Muscle layer of colon (tissue), 2 donors: ENCODE results near the gene RBMY1D.
"Not testable (repeated sequence)": the region's sequence is repeated elsewhere in the genome, so short reads cannot be mapped to it uniquely, and the experiment has no call there.

Experiments used
- H3K27ac ChIP-seq: one replicate; pipeline ENCODE4 v1.7.0; 2013; ENCODE audit warnings: low read depth, mild to moderate bottlenecking, low read length, moderate library complexity
- H3K27me3 ChIP-seq, 2 donors: one replicate each; pipeline ENCODE4 v1.7.0; 2013; ENCODE audit warnings: low read length in 2 of 2, mild to moderate bottlenecking in 2 of 2; ENCODE audit not compliant: insufficient read depth in 2 of 2, control insufficient read depth in 1 of 2
- H3K36me3 ChIP-seq: one replicate; pipeline ENCODE4 v1.7.0; 2013; ENCODE audit warnings: mild to moderate bottlenecking, low read length; ENCODE audit not compliant: insufficient read depth
- H3K4me1 ChIP-seq: one replicate; pipeline ENCODE4 v1.7.0; 2013; ENCODE audit warnings: mild to moderate bottlenecking, low read length; ENCODE audit not compliant: insufficient read depth
- H3K4me3 ChIP-seq, 2 donors: one replicate each; pipeline ENCODE4 v1.7.0; 2013; ENCODE audit warnings: low read length in 2 of 2, low read depth in 1 of 2, mild to moderate bottlenecking in 1 of 2, moderate library complexity in 1 of 2
- H3K9ac ChIP-seq: one replicate; pipeline ENCODE4 v1.7.0; 2013; ENCODE audit warnings: low read length
- H3K9me3 ChIP-seq: one replicate; pipeline ENCODE4 v1.7.0; 2013; ENCODE audit warnings: mild to moderate bottlenecking, low read length
- donor health status: abdominal sarcoma.
- donor health status: Adenocarcinoma of cecum.

The RBMY1D gene

GRCh38 chrY:21894426-21894825, at the start of gene RBMY1D:
Gene RBMY1D, minus strand, starts transcription at chrY:21894526. Its CDS starts 2,013 bp downstream, at chrY:21892513.
- H3K36me3 ChIP-seq, H3K27ac ChIP-seq, H3K9ac ChIP-seq, H3K27me3 ChIP-seq, H3K4me1 ChIP-seq, H3K9me3 ChIP-seq, H3K4me3 ChIP-seq: not testable (repeated sequence)

- not testable (repeated sequence) for H3K27ac ChIP-seq, H3K27me3 ChIP-seq, H3K4me1 ChIP-seq, H3K9me3 ChIP-seq, H3K9ac ChIP-seq, H3K4me3 ChIP-seq, H3K36me3 ChIP-seq
These were observed 23.6 kb upstream of the RBMY1D start, which contains the start of gene RBMY1E for GRCh38 chrY:21917932-21918331. Gene RBMY1E, minus strand, starts transcription at chrY:21918032. Its CDS starts 1,978 bp downstream, at chrY:21916054.

- H3K4me3 ChIP-seq, H3K36me3 ChIP-seq, H3K9me3 ChIP-seq, H3K27me3 ChIP-seq, H3K9ac ChIP-seq, H3K27ac ChIP-seq, H3K4me1 ChIP-seq: not testable (repeated sequence)
These were observed 24.8 kb downstream of the RBMY1D start for GRCh38 chrY:21869407-21870076.

GRCh38 chrY:21845481-21845880, 48.8 kb downstream of the RBMY1D start:
- Histone ChIP-seq H3K9me3 (no peaks in the 10 kb centered on the region), H3K9ac (no peak overlapping the region), H3K36me3 (no peaks in the 10 kb centered on the region), H3K27me3 (no peaks in the 10 kb centered on the region), H3K27ac (no peak overlapping the region), H3K4me1 (no peaks in the 10 kb centered on the region), H3K4me3 (no peak overlapping the region)

GRCh38 chrY:21842090-21842489, 52.2 kb downstream of the RBMY1D start:
- no peaks in the 10 kb centered on the region for H3K27me3 ChIP-seq
- no peaks in the 10 kb centered on the region for H3K4me1 ChIP-seq
- H3K36me3 ChIP-seq, result no peaks in the 10 kb centered on the region
- no peaks in the 10 kb centered on the region for H3K9me3 ChIP-seq
- no peak overlapping the region for H3K9ac ChIP-seq
- no peak overlapping the region for H3K27ac ChIP-seq
- no peak overlapping the region for H3K4me3 ChIP-seq

GRCh38 chrY:21839489-21839888, 54.8 kb downstream of the RBMY1D start:
- Histone ChIP-seq H3K9me3 (no peaks in the 10 kb centered on the region), H3K9ac (no peak overlapping the region), H3K27me3 (no peaks in the 10 kb centered on the region), H3K4me3 (no peak overlapping the region), H3K36me3 (no peaks in the 10 kb centered on the region), H3K4me1 (no peaks in the 10 kb centered on the region), H3K27ac (no peak overlapping the region)

GRCh38 chrY:21836343-21836742, 58.0 kb downstream of the RBMY1D start:
- Histone ChIP-seq H3K36me3 (no peaks in the 10 kb centered on the region), H3K9ac (no peak overlapping the region), H3K4me1 (no peaks in the 10 kb centered on the region), H3K27me3 (no peaks in the 10 kb centered on the region), H3K4me3 (no peak overlapping the region), H3K27ac (no peak overlapping the region), H3K9me3 (no peaks in the 10 kb centered on the region)

- Histone ChIP-seq H3K4me3 (no peak overlapping the region), H3K27me3 (no peaks in the 10 kb centered on the region)
These were observed 59.3 kb downstream of the RBMY1D start for GRCh38 chrY:21835052-21835451.

More at GRCh38 chrY:21835052-21835451, 59.3 kb downstream of the RBMY1D start:
- Histone ChIP-seq H3K9ac (no peak overlapping the region), H3K36me3 (no peaks in the 10 kb centered on the region), H3K9me3 (no peaks in the 10 kb centered on the region), H3K4me1 (no peaks in the 10 kb centered on the region), H3K27ac (no peak overlapping the region)
